ENCODE data around the gene CACHD1.
"Not testable (repeated sequence)": the region's sequence is repeated elsewhere in the genome, so short reads cannot be mapped to it uniquely, and the experiment has no call there.

Gene CACHD1

DNA sequence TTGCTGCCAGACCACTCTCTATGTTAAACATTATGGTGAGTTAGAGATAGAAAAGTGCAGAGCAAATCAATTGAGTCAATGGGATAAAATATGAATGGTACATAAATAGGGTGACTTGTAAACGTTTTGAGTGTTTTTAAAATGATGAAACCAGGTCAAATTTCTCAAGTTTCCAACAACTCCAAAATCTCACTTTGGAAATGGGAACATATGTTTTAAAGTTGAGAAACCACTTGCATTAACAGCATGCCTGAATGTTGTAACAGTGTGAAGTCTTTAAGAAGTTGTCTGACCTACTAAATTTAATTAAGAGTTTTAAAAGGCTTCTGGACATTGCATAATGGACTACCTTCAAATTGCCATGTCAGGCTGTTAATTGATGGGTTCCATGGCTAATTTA is 241.3 kb downstream of the CACHD1 start:
- Histone ChIP-seq H3K4me3 (ENCODE audit: low read length) (no peak overlapping the region), H3K4me1 (ENCODE audit: control insufficient read depth, insufficient read depth, low read length) (0 out of 2 replicates have a peak, but pooled peaks cover 2% of the 10 kb centered on the region), H3K27ac (ENCODE audit: low read length) (no peak overlapping the region), H3K36me3 (ENCODE audit: control insufficient read depth, insufficient read depth, low read length) (no peaks in the 10 kb centered on the region), H3K27me3 (ENCODE audit: control insufficient read depth, insufficient read depth, low read length) (no peaks in the 10 kb centered on the region), H3K9me3 (ENCODE audit: control insufficient read depth, insufficient read depth, low read length) (no peaks in the 10 kb centered on the region)
- 100% methylated on average over 1 of the region's 1 CpG for WGBS (ENCODE audit: insufficient coverage, insufficient read length)
- DNase-seq (ENCODE audit: low read depth, low spot score) = no peak

GRCh38 chr1:64712049-64712448 is 242.1 kb downstream of the CACHD1 start:
- no CpG with 5 or more reads among the region's 2 CpGs for WGBS (ENCODE audit: insufficient coverage, insufficient read length)
- DNase-seq (ENCODE audit: low read depth, low spot score) = no peak
- Histone ChIP-seq H3K36me3 (ENCODE audit: control insufficient read depth, insufficient read depth, low read length) (no peaks in the 10 kb centered on the region), H3K4me3 (ENCODE audit: low read length) (no peak overlapping the region), H3K27me3 (ENCODE audit: control insufficient read depth, insufficient read depth, low read length) (no peaks in the 10 kb centered on the region), H3K27ac (ENCODE audit: low read length) (no peak overlapping the region), H3K4me1 (ENCODE audit: control insufficient read depth, insufficient read depth, low read length) (0 out of 2 replicates have a peak, but pooled peaks cover 2% of the 10 kb centered on the region), H3K9me3 (ENCODE audit: control insufficient read depth, insufficient read depth, low read length) (no peaks in the 10 kb centered on the region)

DNA sequence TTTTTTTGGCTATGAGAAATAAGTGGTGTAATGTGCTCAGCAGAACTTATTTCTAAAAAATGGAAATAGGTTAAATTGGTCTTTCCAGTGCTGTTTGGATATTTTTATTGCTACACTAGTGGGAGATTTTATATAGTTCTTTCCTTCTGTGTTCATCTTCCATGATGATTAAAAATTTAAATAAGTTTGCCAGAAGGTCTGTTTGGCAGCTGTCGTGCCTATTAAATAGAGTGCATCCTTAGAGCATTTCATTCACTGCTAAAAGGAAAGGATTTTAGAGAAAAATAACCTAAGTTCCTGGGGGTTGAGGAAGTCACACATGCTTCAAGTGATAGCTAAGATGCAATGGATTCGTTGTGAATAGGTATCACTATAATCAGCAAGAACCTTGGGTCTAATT is 245.3 kb downstream of the CACHD1 start:
- Histone ChIP-seq H3K4me1 (ENCODE audit: control insufficient read depth, insufficient read depth, low read length) (0 out of 2 replicates have a peak, but pooled peaks cover 2% of the 10 kb centered on the region), H3K4me3 (ENCODE audit: low read length) (no peak overlapping the region), H3K36me3 (ENCODE audit: control insufficient read depth, insufficient read depth, low read length) (no peaks in the 10 kb centered on the region), H3K9me3 (ENCODE audit: control insufficient read depth, insufficient read depth, low read length) (no peaks in the 10 kb centered on the region), H3K27me3 (ENCODE audit: control insufficient read depth, insufficient read depth, low read length) (no peaks in the 10 kb centered on the region), H3K27ac (ENCODE audit: low read length) (no peak overlapping the region)
- WGBS (ENCODE audit: insufficient coverage, insufficient read length) = no CpG with 5 or more reads among the region's 2 CpGs
- no peak for DNase-seq (ENCODE audit: low read depth, low spot score)

- H3K27me3 ChIP-seq (ENCODE audit: control insufficient read depth, insufficient read depth, low read length) = no peaks in the 10 kb centered on the region
- no peak for DNase-seq (ENCODE audit: low read depth, low spot score)
- H3K36me3 ChIP-seq (ENCODE audit: control insufficient read depth, insufficient read depth, low read length) = no peaks in the 10 kb centered on the region
- H3K4me3 ChIP-seq (ENCODE audit: low read length) = no peak overlapping the region
- WGBS (ENCODE audit: insufficient coverage, insufficient read length) = no CpG with 5 or more reads among the region's 2 CpGs
- H3K27ac ChIP-seq (ENCODE audit: low read length) = no peak overlapping the region
- no peaks in the 10 kb centered on the region for H3K9me3 ChIP-seq (ENCODE audit: control insufficient read depth, insufficient read depth, low read length)
- no peaks in the 10 kb centered on the region for H3K4me1 ChIP-seq (ENCODE audit: control insufficient read depth, insufficient read depth, low read length)
Measured at GRCh38 chr1:64721135-64721534, 251.2 kb downstream of the CACHD1 start.

- H3K4me3 ChIP-seq (ENCODE audit: low read length) = no peak overlapping the region
- no peaks in the 10 kb centered on the region for H3K9me3 ChIP-seq (ENCODE audit: control insufficient read depth, insufficient read depth, low read length)
- DNase-seq (ENCODE audit: low read depth, low spot score) = no peak
- H3K27ac ChIP-seq (ENCODE audit: low read length) = no peak overlapping the region
- no peaks in the 10 kb centered on the region for H3K36me3 ChIP-seq (ENCODE audit: control insufficient read depth, insufficient read depth, low read length)
- H3K4me1 ChIP-seq (ENCODE audit: control insufficient read depth, insufficient read depth, low read length) = no peaks in the 10 kb centered on the region
- H3K27me3 ChIP-seq (ENCODE audit: control insufficient read depth, insufficient read depth, low read length) = no peaks in the 10 kb centered on the region
- no CpG with 5 or more reads among the region's 2 CpGs for WGBS (ENCODE audit: insufficient coverage, insufficient read length)
Measured at GRCh38 chr1:64721576-64722145, 251.7 kb downstream of the CACHD1 start.

DNA sequence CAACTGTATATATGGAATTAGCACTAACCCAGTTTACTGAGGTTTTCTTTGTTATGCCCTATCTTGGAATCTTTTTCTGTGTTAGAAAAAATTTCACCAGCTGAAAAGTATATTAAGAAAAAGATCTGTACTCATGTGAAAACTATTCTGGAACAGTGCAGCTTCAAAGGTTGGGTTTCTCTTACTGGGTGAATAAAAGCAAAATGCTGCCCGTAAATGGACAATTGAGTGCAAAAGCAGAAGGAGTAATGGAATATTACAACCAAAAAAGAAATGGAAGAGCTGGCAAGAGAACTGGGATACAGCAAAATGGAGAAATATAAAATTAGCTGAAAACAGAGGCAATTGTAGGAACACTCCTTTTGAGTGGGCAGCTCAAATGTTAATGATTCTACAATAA is 257.9 kb downstream of the CACHD1 start:
- no peak overlapping the region for H3K4me3 ChIP-seq (ENCODE audit: low read length)
- no peaks in the 10 kb centered on the region for H3K9me3 ChIP-seq (ENCODE audit: control insufficient read depth, insufficient read depth, low read length)
- no peaks in the 10 kb centered on the region for H3K27me3 ChIP-seq (ENCODE audit: control insufficient read depth, insufficient read depth, low read length)
- H3K27ac ChIP-seq (ENCODE audit: low read length) = no peak overlapping the region
- no CpG with 5 or more reads among the region's 1 CpG for WGBS (ENCODE audit: insufficient coverage, insufficient read length)
- H3K36me3 ChIP-seq (ENCODE audit: control insufficient read depth, insufficient read depth, low read length) = no peaks in the 10 kb centered on the region
- H3K4me1 ChIP-seq (ENCODE audit: control insufficient read depth, insufficient read depth, low read length) = no peaks in the 10 kb centered on the region
- DNase-seq (ENCODE audit: low read depth, low spot score) = no peak

- Histone ChIP-seq H3K27ac (ENCODE audit: low read length) (no peak overlapping the region), H3K4me3 (ENCODE audit: low read length) (no peak overlapping the region), H3K36me3 (ENCODE audit: control insufficient read depth, insufficient read depth, low read length) (no peaks in the 10 kb centered on the region), H3K9me3 (ENCODE audit: control insufficient read depth, insufficient read depth, low read length) (no peaks in the 10 kb centered on the region), H3K4me1 (ENCODE audit: control insufficient read depth, insufficient read depth, low read length) (no peaks in the 10 kb centered on the region), H3K27me3 (ENCODE audit: control insufficient read depth, insufficient read depth, low read length) (no peaks in the 10 kb centered on the region)
- no CpG with 5 or more reads among the region's 3 CpGs for WGBS (ENCODE audit: insufficient coverage, insufficient read length)
- DNase-seq (ENCODE audit: low read depth, low spot score) = no peak
Measured at GRCh38 chr1:64733581-64734286, 263.8 kb downstream of the CACHD1 start.

DNA sequence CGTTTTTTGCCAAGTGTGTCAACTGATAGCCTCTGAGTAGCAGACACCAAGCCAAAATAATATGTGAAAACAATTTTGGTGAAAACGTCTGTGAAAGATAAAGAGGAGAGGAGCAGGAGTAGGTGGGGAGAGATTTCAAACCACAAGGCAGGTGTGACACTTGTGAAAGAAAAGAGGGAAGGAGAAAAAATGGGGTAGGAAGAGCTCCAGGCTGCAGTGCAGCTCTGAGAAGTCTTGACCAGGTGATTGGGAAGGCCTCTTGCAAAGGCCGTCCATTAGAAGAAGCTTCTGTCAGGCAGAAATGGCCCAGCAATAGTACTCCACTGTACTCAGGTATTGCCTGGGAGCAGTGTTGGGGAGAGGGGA is 264.3 kb downstream of the CACHD1 start:
- Histone ChIP-seq H3K27me3 (ENCODE audit: control insufficient read depth, insufficient read depth, low read length) (no peaks in the 10 kb centered on the region), H3K36me3 (ENCODE audit: control insufficient read depth, insufficient read depth, low read length) (no peaks in the 10 kb centered on the region), H3K27ac (ENCODE audit: low read length) (no peak overlapping the region), H3K4me3 (ENCODE audit: low read length) (no peak overlapping the region), H3K4me1 (ENCODE audit: control insufficient read depth, insufficient read depth, low read length) (no peaks in the 10 kb centered on the region), H3K9me3 (ENCODE audit: control insufficient read depth, insufficient read depth, low read length) (no peaks in the 10 kb centered on the region)
- no CpG with 5 or more reads among the region's 3 CpGs for WGBS (ENCODE audit: insufficient coverage, insufficient read length)
- no peak for DNase-seq (ENCODE audit: low read depth, low spot score)

DNA sequence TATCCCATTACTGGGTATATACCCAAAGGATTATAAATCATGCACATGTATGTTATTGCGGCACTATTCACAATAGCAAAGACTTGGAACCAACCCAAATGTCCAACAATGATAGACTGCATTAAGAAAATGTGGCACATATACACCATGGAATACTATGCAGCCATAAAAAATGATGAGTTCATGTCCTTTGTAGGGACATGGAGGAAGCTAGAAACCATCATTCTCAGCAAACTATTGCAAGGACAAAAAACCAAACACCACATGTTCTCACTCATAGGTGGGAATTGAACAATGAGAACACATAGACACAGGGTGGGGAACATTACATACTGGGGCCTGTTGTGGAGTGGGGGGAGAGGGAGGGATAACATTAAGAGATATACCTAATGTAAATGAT is 270.8 kb downstream of the CACHD1 start:
- WGBS (ENCODE audit: insufficient coverage, insufficient read length) = no CpG with 5 or more reads among the region's 1 CpG
- not testable (repeated sequence) for DNase-seq (ENCODE audit: low read depth, low spot score); H3K4me1 ChIP-seq (ENCODE audit: control insufficient read depth, insufficient read depth, low read length); H3K27ac ChIP-seq (ENCODE audit: low read length); H3K36me3 ChIP-seq (ENCODE audit: control insufficient read depth, insufficient read depth, low read length); H3K9me3 ChIP-seq (ENCODE audit: control insufficient read depth, insufficient read depth, low read length); H3K27me3 ChIP-seq (ENCODE audit: control insufficient read depth, insufficient read depth, low read length); H3K4me3 ChIP-seq (ENCODE audit: low read length)
